Raji (cell line): ENCODE results near the gene TRIM64.
"Not testable (repeated sequence)": the region's sequence is repeated elsewhere in the genome, so short reads cannot be mapped to it uniquely, and the experiment has no call there.

Source experiments
- POLR2A ChIP-seq: IDR thresholded peaks from 2 replicates; pipeline ENCODE4 v1.6.1; 2011; ENCODE audit warnings: low read depth, low read length, control low read depth; ENCODE audit not compliant: insufficient read depth

The TRIM64 gene, protein sequence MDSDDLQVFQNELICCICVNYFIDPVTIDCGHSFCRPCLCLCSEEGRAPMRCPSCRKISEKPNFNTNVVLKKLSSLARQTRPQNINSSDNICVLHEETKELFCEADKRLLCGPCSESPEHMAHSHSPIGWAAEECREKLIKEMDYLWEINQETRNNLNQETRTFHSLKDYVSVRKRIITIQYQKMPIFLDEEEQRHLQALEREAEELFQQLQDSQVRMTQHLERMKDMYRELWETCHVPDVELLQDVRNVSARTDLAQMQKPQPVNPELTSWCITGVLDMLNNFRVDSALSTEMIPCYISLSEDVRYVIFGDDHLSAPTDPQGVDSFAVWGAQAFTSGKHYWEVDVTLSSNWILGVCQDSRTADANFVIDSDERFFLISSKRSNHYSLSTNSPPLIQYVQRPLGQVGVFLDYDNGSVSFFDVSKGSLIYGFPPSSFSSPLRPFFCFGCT

DNA sequence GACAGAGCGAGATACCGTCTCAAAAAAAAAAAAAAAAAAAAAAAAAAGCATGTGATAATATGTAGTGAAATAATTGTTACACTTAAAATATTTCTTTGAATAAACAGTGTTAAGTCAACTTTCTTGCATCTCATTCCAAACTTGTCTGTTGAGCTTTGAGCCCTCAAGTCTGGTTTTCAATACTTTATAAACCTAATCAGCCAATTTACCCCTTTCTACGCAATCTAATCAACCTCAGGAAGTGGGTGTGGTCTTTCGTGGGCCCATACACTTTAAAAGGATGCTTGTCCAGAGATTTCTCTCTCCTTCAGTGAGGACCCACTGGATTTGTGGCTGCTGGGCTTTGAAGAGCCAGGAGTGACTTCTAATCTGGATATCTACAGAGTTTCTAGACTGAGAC, at the start of gene TRIM64:
Gene TRIM64 (plus strand): TSS at position 301 of the 400 bp plus-strand sequence. CDS start 2,467 bp downstream, outside the sequence.
- TF ChIP-seq POLR2A, result not testable (repeated sequence)

DNA sequence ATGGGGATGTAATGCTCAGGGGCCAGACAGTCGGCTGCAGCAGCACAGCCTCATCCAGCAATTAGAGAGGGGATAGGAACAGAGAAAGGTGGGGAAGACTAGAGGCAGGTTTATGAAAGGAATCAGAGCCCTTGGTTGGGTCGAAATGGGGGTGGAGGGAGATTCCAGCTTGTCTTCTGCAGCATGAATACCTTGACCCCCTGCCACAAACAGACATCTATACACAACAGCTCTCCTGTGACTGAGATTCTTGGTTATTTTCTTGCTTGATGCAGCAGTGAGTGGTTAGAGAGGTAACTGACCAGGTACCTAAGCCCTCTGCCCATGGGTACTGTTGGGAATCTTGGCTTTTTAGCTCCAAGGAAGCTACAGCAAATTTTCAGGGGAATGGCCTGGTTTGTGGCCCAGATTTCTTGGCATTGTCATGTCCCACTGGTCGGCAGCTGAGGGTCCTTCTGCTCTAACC, 43.6 kb upstream of the TRIM64 start, which contains the start of gene TRIM49D1:
Gene TRIM49D1 (minus strand): TSS at position 51 of the 466 bp plus-strand sequence. CDS start 4,535 bp downstream, outside the sequence.
- no peak for TF ChIP-seq POLR2A

DNA sequence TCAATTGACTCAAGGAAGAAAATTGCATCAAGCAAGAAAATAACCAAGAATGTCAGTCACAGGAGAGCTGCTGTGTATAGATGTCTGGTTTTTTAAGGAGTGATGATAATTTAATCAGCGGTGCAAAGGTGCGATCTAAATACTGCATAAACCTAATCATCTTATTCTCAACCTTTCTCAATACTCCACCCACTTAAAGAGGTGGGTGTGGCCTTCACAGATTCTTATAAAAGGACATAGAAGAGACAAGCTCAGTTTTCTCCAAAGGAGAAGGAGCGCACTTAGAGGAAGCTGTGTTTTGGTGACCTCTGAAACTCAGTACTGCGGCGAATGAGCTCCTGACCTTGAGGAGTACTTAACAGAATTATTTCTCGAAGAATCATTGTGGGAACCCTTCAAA, 42.1 kb upstream of the TRIM64 start, which contains the start of gene TRIM49D2:
Gene TRIM49D2 (plus strand): TSS at position 301 of the 400 bp plus-strand sequence. CDS start 2,698 bp downstream, outside the sequence.
- TF ChIP-seq POLR2A, result not testable (repeated sequence)
